HG03575 (cell line): Measurements from ENCODE around the gene NPTN.

Source experiments
- ATAC-seq: cut with Tn5 transposase; IDR thresholded peaks from one replicate; pipeline ENCODE4 v1.9.1; 2021; ENCODE audit not compliant: unreplicated experiment, insufficient number of reproducible peaks, low FRiP score; ENCODE audit errors: extremely low read depth

Gene NPTN

GRCh38 chr15:73539212-73540128 is 93.7 kb downstream of the NPTN start:
- no peak for ATAC-seq

- ATAC-seq = no peak
Observed at GRCh38 chr15:73538563-73539211, 94.5 kb downstream of the NPTN start.

DNA sequence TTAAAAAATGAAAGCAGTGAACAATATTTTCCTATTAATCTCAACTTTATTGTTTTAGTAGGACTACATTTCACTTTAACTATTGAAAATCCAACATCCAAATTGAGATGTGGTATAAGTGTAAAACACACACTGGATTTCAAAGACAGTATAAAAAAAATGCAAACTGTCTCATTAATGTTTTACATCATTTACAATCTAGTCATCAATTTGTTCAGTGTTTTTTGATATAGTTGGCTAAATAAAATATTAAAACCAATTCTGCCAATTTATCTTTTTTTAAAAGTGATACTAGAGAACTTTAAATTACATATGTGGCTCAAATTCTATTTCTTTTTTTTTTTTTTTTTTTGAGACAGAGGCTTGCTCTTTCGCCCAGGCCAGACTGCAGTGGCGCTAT is 95.1 kb downstream of the NPTN start:
- ATAC-seq = no peak

DNA sequence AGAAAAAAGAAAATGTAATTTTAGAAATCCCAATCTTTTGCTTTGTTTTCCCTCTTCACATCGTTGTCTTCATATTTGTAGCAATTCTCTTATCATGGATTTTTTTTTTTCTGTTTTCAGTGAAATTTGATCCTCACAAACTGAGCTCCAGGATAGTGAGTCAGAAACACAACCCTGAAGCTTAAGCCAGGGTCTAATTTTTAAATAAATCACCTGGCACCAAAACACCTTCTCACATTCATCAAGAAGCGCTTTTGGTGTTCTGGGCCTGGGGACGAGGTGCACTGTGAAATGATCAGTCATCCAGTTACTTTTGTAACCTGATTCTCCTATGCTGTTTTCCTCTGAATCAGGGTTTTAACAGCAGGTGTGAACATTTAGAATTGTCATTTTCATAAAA is 102.5 kb downstream of the NPTN start:
- ATAC-seq = no peak

DNA sequence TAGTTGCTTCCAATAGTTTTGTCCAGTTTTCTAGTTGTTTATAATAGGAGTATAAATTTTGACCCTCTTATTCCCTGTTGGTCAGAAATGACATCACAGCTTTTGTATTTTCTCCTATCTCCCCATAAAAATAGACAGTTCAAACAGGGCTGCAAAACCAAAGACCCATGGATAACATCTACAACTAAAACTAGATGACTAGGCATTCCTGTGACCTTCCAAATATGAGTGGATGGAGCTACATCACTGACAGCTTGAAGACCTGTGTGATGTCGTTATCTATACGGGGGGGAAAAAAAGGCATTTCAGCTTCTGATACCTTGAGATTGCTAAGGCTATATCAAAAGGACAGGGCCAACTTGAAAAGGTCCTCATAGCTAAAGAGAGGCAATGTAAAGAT is 105.6 kb downstream of the NPTN start:
- no peak for ATAC-seq

- ATAC-seq = no peak
Observed at GRCh38 chr15:73524919-73525318, 108.3 kb downstream of the NPTN start.

DNA sequence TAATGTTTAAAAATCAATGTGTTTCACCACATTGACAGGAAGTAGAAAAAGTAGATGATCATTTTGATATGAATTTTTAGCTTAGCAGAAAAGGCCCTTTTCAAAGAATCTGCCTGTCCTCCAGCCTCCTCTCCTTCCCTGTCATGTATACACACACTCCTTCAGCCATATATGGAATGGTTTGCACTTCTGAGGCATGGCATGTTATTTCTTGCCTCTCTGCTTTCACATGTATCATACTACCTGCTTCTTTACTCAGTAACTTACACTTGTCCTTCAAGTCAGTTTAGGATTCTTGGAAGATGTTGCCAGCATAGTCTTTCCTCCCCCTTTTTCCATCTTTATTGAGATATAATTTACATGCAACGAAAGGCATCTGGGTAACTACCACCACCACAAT is 111.2 kb downstream of the NPTN start:
- ATAC-seq = no peak

DNA sequence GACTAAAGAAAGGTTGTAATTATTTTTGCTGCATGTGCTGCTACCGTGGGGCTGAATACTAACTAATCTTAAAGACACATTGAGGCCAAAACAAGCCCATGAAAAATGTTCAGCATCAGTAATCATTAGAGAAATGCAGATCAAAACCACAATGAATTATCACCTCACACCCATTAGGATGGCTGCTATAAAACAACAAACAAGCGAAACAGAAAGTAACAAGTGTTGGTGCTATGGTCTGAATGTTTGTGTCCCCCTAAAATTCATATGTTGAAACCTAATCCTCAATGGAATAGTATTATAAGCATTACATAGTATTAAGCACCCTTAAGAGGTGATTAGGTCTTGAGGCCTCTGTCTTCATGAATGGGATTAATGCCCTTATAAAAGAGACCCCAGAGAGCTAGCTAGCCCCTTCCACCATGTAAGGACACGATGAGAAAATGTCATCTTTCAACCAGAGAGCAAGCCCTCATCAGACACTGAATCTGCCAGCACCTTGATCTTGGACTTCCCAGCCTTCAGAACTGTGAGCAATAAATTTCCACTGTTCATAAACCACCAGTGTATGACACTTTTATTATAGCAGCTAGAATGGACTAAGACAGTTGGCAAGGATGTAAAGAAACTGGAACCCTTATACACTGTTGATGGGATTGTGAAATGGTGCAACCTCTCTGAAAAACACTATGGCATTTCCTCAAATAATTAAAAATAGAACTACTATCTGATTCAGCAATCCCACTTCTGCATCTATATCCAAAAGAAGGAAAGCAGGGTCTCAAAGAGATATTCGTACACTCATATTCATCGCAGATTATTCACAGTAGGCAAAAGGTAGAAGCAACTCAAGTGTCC is 114.1 kb downstream of the NPTN start:
- no peak for ATAC-seq

DNA sequence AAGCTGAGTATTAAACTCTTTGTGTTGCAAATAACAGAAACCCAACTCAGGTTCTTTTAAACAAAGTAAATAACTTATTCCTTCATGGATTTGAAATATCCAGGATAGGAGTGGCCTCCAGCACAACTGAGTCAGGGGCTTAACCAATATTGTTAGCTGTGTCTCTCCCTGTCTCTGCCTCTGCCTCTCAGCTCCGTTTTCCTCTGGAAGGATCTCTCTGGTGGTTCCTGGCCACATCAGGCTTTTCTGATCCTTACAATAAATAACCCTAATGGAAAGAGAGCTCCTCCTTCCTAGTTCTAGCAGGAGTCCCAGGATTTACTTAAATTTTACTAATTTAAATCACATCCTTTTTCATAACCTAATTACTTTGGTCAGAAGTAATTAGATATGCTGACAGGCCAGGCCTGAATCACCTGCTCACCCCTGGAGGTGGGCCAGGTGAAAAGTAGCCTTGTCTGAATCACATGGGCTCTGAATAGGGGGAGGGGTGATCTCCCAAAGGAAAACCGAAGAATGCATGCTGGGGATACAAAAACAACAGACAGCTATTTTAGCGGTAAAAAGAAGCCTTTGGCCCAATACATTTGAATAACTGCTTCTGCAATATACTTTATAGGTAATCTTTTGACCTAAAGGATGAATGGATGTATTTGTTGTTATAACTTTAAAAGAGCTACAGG is 114.9 kb downstream of the NPTN start:
- ATAC-seq = no peak

DNA sequence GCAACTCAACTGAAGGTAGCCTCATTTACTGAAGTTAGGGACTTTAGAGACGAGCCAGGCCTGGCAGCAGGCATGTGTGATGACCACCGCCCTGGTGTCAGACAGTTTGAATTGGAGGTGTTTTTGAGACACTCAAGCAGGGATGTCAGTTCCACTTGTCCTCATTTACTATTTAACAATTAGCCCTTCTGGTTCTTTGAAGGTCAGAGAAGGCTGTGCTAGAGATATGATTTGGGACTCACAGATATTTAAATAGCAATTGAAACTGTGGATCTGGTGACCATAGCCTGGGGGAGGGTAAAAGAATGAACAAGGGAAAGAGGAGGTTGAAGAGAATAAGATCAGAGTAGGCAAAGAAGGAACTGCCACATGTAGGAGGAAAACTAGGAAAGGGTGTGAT is 115.6 kb downstream of the NPTN start:
- no peak for ATAC-seq

DNA sequence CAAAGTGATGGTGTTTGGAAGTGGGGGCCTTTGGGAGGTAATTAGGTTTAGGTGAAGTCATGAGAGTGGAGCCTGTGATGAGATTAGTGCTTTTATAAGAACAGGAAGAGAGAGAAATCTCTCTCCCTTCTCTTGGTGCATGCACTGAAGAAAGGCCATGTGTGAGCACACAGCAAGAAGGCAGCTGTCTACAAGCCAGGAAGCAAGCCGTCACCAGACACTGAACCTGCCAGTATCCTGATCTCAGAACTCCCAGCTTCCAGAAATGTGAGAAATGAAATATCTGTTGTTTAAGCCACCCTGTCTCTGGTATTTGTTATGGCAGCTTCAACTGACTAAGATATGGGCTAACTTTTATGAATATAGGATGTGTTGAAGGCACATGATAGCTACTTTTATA is 117.7 kb downstream of the NPTN start:
- no peak for ATAC-seq
